ENCODE results near the gene MBD3.

The MBD3 gene

DNA sequence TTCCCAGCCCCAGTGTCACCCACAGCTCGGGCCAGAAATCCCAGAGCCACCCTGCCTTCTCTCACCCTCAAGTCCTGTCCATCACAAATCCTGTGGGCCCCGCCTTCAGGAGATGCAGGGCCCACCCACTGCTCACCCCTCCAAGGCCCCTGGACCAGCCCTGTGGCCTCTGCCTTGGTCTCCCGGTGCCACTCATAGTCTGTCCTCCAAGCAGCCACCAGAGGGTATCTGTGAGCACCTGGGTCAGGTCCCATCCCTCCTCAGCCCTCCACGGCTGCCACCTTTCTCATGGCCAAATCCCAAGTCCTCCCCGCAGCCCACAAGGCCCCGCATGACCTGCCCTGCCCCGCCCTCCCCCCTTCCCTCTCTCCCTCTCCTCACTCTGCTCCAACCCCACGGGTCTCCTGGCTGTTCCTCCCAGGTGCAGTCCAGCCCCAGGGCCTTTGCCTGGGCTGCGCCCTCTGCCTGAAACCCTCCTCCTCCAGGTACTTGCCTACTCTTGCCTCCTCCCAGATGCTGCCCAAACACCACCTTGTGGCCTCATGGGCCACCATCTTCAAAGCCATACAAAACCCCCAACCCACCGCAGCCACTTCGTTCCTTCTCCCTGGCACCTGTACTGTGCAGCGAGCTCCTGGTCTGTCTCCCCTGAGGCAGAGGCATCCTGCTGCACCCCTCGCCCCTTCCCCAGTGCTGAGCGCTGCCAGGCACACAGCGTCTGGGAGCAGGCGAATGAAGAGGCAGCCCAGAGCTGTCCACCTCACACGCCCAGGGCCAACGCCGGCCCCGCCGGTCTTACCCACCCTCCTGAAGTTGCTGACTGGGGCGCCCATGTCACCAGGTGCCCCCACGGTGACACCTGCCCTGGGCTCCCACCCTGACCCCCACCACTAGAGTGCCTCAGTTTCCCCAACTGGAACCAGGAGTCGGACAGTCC is 25.8 kb upstream of the MBD3 start:
- DNase-seq = peak; percentile 59

DNA sequence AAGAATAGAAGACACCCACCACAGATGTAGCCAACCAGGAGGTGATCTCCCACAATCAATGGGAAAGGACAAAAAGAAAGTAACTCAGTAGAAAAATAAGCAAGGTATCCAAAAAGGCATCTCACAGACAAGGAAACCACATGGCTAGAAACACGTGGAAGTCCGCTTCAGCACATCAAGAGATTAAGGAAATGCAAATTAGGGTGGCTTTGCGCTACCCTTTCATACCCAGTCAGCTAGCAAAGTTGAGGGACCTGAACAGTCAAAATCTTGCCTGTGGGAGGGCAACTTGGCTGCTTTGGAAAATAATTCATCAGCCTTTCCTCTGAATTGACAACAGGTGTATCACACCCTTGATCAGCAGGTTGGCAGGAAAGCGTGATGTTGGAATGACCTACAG is 24.2 kb upstream of the MBD3 start:
- DNase-seq = no peak

DNA sequence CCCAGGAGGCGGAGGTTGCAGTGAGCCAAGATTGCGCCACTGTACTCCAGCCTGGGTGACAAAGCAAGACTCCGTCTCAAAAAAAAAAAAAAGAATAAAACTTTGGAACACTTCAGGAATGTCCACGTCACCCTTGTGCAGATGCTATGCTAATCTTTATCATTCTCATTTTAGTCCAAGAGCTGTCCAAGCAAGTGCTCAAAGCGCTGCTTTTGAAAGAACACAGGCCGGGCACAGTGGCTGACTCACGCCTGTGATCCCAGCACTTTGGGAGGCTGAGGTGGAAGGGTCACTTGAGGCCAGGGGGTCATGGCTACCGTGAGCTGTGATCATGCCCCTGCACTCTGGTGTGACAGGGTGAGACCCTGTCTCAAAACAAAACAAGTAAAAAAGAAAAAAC is 23.7 kb upstream of the MBD3 start:
- no peak for DNase-seq

DNA sequence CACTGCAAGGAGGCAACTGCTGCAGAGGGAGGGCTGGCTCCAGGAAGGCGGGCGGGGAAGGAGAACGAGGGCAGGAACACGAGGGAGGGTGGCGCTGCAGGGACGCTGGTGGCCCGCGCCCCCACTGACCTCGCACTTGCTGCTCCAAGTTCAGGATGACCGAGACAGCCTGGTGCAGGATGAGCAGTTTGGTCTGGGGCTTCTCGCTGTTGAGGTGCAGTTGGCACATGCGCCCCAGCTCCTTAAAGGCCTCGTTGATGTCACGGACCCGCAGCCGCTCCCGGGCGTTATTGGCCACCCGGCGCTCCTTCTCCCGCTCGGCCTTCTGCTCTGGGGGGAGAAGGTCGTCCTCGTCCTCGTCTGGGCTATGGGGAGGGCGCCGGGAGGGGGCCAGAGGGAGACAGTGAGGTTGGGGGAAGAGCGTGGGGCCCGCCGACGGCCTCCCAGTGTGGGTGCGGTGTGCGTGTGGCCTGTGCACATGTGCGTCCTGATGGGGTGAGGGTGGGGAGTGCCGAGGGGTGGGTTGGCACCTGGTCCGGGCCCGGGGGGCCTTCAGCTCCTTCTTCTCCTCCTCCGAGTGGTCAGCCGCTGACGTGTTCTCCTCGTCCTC is 22.6 kb upstream of the MBD3 start:
- DNase-seq = no peak

DNA sequence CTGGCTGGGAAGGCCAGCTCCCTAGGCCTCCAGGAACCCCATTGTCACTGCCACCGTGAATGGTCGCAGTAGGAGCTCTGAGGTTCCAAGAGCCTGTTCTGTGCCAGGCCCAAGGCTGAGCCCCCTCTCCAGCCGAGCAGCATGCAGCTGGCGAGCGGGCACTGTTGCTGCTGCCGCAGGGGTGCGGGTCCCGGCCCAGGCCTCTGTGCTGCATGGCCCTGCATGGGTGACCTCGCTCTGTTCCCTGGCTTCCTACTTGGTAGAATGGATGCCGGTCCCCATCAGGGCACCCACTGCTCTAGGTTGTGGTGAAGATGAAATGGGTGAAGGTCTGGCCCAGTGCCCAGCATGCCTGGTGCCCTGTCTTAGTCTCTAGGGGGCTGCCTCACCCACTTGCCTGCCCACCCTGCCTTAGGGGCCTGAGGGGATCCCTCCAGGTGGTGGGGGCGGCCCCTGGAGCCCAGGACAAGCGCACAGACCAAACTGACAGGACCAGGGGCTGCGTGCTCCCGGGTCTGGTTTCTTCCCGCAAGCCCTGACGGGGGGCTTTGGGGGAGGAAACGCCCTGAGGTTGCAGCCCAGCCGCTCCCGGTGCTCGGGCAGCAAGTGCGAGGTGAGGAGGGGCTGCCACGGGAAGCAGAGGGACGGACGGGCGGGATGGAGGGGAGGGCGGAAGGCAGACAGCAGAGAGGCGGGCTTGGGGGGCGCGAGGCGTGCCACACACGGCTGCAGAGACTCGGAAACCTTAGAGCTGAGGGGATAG is 21.3 kb upstream of the MBD3 start:
- DNase-seq = no peak

DNA sequence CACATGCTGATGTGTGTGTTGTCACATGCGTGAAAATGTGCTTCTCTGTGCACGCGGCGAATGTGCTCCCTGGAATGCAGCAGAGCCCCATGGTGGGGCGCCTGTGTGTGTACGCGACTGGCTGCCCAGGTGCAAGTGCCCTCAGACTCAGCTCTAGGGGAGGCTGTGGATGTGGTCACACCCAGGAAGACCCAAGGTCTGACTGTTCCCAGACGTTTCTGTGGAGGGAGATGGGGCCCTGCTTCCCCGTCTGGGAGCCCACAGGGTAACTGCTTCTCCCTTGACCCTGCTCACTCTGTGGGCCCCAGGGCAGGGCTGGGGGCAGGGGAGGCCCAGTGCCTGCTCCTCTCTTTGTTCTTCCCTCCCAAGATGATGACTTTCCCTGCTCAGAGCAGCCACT is 20.5 kb upstream of the MBD3 start:
- DNase-seq = no peak

DNA sequence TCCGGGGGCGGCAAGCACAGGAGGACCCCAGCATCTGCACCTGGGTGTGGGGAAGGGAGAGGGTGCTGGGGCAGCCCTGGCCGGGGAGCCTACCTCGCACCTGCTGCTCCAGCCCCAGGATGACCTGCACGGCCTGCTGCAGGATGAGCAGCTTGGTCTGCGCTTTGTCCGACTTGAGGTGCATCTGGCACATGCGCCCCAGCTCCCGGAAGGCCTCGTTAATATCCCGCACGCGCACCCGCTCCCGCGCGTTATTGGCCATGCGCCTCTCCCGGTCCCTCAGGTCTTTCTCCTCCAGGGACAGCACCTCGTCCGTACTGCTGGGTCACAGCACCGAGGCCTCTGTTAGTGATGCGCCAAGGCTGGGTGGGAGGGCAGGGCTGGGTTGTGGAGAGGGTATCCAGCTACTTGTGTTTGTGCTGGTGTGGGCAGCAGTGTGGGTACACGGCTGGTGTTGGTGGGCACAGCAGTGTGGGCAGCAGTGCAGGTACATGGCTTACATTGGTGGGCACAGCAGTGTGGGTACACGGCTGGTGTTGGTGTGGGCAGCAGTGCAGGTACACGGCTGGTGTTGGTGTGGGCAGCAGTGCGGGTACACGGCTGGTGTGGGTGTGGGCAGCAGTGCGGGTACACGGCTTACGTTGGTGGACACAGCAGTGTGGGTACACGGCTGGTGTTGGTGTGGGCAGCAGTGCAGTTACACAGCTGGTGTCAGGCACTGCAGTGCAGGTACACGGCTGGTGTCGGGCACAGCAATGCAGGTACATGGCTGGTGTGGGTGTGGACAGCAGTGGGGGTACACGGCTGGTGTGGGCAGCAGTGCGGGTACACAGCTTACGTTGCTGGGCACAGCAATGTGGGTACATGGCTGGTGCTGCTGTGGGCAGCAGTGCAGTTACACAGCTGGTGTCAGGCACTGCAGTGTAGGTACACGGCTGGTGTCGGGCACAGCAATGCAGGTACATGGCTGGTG is 19.7 kb upstream of the MBD3 start:
- DNase-seq = no peak

DNA sequence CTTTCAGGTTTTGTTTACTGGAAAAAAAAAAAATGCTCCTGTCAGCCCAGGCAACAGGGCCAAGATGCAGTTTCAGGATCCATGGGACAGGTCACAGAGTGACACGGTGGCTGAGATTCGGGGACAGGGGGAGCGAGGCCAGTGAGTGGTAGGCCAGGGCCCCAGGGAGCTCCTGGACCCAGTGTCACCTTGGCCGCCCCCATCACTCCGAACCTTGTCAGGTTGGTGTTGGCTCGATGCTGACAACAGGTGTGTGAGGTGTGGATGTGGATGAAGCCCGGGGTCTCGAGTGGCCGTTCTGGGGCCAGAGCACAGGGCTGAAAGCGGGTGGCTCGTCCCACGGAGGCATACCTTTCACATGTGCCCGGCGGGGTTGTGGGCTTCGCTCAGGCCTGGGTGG is 18.7 kb upstream of the MBD3 start:
- DNase-seq = no peak

DNA sequence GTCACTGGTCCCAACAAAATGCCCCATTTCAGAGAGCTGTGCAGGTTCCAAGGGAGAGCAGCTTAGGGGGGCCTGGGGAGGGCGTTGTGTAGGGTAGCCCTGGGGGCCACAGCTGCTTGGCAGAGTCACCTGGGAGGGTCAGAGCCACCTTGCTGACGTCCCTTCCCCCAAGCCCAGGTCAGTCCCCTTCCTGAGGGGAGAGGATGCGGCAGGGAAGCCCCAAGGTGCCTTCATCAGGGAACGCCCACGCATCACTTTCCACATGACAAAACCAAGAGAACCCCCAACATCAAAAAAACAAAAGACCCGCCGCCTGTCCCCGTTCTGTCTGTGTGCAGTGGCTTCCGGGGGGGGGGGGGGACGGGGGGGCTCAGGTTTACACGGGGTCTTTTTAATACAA is 17.9 kb upstream of the MBD3 start:
- DNase-seq = no peak

DNA sequence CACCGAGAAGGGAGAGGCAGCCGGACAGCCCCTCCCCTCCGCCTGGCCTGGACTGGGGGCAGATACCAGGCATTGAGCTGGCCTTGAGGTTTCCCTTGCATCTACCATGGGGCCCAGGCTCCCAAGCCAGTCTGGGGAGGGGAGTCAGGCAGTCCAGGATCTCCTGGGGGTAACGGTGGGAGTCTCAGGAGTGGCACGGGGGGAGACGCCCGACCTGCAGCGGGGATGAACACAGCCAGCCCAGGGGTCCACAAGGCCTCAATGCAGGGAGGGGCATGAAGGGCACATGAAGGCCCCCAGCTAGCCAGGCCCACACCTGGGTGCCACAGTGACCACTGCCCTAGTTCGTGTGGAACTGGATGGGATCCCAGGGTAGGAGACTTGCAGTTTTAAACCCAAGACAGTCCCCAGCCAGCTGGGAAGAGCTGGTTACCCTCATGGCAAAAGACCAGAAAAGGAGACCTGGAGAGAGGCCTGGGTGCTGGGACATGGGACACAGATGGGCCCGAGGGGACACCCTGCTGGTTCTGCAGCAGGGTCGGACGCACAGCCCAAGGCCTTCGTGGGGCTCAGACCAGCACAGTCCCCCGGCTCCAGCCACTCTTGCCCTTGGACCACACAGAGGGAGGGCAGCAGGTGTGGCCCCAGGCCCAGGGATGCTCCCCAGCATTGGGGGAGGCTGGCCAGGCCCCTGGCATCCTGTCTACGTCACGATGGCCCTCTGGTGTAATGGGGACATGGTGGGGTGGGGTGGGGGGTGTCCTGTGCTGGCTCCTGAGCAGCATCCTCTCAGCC is 17.2 kb upstream of the MBD3 start:
- DNase-seq = no peak

DNA sequence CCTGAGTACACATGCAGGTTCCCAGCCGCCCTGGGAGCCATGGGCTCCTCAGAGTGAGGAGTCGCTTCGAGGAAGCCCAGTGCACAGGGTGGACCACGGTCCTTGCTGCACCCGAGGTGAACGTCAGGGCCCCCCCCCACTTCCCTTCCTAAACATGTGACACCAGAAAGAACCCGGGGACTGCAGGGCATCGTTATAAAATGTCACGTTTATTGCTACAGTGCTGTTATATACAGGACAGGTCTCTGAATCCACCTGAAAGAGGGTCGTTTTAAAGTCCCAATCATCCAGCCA is 16.4 kb upstream of the MBD3 start:
- no peak for DNase-seq

DNA sequence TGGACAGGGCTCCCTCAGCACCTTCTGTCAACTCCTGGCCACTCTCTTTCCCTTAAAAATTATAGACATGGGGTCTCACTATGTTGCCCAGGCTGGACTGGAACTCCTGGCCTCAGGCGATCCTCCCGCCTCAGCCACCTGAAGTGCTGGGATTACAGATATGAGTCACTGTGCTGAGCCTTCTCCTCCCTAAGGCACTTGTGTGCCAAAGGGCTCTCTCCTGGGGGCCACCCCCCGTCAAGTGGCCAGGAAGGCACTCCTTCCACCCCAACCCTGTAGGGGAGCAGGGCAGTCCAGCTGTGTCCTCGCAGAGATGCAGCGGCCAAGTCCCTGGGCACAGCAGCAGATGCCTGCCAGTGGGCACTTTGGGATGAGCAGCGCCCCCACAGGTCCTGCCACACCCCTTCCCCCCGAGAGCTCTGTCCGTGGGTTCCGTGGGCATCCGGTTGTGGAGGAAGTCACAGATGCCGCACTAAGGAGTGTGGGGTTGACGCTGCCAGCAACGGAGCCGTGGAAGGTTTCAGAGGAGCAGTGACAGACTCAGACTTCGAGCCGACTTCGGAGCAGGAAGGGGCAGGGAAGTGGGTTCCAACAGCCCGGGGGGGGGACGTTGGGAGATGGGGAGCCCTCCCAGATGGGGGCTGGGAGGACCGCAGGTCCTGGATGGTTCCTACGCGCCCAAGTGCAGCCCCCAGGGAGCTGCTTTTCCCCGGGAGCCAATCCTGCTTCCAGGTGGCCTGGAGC is 15.9 kb upstream of the MBD3 start:
- DNase-seq = no peak

DNA sequence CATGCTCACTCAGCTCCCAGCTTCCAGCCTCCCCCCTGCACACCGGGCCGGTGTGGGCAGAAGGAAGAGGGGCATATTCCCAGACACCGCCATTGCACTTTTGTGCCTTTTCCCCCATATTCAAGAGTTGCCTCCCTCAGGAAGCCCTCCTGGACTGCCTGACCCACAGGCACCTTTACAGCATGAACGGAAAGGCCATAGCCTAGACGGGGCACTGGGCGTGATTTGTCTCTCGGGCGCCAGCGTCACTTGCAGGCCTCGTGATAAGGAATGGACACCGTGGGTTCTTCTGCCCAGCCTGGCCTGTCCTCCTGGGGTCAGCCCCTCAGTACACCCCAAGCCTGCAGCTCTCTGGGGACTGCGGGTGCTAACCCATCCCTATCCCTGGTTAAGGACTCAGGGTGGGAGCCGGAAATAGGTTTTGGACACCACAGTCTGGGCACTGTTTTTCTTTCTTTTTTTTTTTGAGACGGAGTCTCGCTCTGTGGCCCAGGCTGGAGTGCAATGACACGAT is 13.5 kb upstream of the MBD3 start:
- no peak for DNase-seq

DNA sequence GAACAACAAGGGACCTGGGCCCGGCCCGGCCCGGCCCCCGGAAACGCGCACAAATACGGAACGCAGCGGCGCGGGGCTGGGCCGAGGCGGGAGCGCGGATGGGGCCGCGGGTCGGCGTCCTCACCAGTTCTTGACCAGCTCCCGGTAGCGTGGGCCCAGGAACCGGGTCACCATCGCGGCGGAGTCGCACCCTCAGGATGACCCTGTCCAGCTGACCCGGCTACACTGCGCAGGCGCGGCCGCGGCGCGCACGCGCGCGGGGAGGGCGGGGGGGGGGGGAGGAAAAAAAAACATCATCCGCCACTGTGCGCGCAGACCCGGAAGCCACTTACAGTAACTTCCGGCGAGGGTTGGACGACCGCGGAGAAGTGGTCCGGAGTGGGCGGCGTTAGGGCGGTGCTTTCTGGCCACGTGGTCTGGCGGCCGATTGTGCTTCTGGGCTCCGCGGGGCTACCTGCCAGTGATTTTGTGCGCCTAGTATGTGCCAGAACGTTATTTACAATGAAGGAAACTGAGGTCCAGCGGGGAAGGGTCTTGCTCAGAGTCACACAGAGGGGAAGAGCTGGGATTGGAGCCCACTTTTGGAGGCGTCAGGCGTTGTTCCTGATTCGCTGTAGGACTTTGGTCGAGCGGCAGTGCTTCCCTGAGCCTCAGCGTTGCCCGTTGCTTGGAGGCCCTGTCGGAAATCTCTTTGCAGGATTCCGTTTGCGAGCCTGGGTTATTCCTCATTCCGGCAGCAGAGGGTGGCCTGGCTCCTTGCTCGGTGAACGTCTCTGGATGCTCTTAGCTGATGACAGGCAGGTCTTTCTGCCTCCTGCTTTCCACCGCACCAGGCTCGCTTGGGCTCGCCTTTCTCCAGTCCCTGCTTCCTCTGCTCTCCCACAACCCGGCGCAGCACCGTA is 12.8 kb upstream of the MBD3 start, which contains the start of gene UQCR11:
Gene UQCR11, minus strand, starts transcription at position 227 of the 902 bp plus-strand sequence. Its CDS starts 53 bp downstream, at position 174.
- DNase-seq = peak; percentile 95

DNA sequence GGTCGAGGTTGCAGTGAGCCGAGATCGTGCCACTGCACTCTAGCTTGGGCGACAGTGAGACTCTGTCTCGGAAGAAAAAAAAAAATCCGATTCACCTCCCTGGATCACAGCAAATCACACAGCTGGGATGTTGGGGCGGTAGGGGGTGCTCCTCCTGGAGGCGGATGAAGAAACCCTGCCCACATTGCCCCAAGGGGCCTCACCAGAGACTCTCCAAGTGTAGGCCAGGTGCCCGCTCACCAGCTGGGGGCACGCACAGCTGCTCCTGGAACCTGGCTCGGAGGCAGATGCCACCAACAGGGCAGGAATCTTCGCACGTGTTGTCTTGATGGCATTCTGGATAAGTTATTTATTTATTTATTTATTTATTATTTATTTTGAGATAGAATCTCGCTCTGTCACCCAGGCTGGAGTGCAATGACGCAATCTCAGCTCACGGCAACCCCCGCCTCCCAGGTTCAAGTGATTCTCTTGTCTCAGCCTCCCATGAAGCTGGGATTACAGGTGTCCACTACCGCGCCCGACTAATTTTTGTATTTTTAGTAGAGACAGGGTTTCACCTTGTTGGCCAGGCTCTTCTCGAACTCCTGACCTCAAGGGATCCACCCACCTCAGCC is 9.5 kb upstream of the MBD3 start:
- no peak for DNase-seq

DNA sequence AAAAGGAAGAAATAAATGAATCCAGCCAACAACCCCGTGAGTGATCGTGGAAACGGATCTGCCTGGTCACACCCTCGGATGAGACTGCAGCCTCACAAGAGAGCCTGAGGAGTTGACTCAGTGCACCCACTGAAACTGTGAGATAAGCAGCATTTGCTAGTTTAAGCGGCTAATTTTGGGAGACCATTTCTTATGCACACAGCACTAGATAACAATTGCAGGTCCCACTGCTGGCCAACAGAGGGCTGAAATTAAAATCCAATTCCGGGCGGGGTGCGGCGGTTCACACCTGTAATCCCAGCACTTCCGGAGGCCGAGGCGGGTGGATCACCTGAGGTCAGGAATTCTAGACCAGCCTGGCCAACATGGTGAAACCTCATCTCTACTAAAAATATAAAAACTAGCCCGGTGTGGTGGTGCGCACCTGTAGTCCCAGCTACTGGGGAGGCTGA is 9.0 kb upstream of the MBD3 start:
- peak; percentile 93 for DNase-seq

DNA sequence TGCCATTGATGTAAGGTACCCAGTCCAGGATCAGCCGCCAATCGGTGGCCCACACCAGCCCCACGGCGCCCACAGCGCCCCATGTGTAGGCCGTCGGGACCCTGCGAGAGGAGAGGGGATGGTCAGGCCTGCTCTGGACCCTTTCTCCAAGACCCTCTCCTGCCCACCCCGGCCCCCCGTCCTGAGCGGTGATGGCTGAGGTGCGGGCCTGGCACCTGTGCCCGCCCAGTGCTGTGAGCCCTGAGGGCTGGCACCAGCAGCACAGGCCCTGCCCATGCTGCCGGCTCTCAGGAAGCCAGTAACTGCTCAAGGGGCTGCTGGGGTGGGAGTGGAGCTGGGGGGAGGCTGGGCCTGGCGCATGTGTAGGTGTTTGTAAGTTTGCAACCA is 6.8 kb upstream of the MBD3 start:
- no peak for DNase-seq

DNA sequence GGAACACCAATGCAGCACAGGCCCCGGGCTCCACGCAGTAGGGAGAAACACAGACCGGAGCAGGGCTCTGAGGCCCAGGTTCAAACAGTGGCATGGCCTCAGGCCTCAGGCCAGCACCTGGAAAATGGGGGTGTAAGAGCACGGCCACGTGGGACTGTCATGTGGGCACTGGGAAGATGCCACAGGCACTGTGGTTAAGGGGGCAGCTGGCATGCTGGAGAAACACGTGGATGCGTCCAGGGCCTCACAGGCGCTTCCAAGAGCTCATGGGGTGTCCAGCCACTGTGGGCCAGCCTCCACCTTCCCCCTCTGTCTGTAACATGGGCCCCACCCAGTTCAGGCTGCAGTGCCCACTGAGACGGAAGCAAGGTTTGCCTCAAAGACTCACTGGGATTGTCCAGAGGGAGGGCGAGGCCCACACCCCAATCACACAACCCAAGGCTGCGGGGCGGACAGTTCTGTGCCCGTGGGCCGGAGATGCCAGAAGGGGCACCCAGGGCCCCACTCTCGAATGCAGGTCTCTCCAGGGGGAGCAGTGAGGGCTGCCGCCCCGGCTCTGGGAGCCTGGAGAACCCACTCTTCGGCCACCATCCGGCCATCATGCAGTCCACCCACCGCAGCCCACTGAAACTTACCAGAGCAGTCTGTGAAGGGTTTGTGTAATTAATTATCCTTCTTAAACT is 6.3 kb upstream of the MBD3 start:
- no peak for DNase-seq

DNA sequence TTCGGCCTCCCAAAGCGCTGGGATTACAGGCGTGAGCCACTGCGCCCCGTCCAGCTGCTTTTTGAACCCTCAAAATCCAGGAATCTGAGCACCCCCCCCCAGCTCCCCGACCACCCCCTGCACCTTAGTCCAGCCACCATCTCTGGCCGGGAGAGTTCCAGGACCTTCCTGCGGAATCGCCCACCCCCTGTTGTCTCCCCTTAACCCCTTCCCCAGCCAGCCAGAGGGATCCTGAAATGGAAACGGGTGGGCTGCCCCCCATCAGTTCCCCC is 772 bp upstream of the MBD3 start:
- no peak for DNase-seq

Data from hematopoietic multipotent progenitor cell treated with erythropoietin and hydrocortisone succinate and interleukin-3 and kit ligand, for 8 days (in vitro differentiated cells).